Suprapubic skin (tissue), 4 donors: Measurements from ENCODE around the gene MGAT4B. TPM values are rescaled to one million over a fixed set of nuclear protein-coding genes. Genes with fewer than 3 reads are reported as not detected.

Experiments
- DNase-seq, 2 donors: peaks; one replicate each; pipeline ENCODE4 v3.0.0-alpha.2; 2019; ENCODE audit warnings: low spot score in 2 of 2
- H3K27ac ChIP-seq: fragments of 200-600 bp; sonication (generic); one replicate; pipeline ENCODE4 v1.5.1; 2019
- H3K27me3 ChIP-seq: fragments of 200-600 bp; sonication (generic); one replicate; pipeline ENCODE4 v1.5.1; 2019
- H3K36me3 ChIP-seq: fragments of 200-600 bp; sonication (generic); one replicate; pipeline ENCODE4 v1.5.1; 2019
- H3K4me1 ChIP-seq: fragments of 200-600 bp; sonication (generic); one replicate; pipeline ENCODE4 v1.5.1; 2019
- H3K4me3 ChIP-seq: fragments of 200-600 bp; sonication (generic); one replicate; pipeline ENCODE4 v1.5.1; 2019; ENCODE audit warnings: mild to moderate bottlenecking
- H3K9me3 ChIP-seq: fragments of 200-600 bp; sonication (generic); one replicate; pipeline ENCODE4 v1.5.1; 2019
- EP300 ChIP-seq: sonication (generic); formaldehyde crosslinking; IDR thresholded peaks from one replicate; pipeline ENCODE4 v1.6.1; 2017; ENCODE audit warnings: antibody characterized with exemption
- POLR2A ChIP-seq, 2 donors: fragments of 450-650 bp; IDR thresholded peaks; one replicate each; pipeline ENCODE4 v1.6.1; 2017; ENCODE audit warnings: antibody characterized with exemption in 2 of 2, mild to moderate bottlenecking in 2 of 2, moderate library complexity in 2 of 2
- POLR2AphosphoS5 ChIP-seq, 3 donors: sonication (generic); formaldehyde crosslinking; IDR thresholded peaks; one replicate each; pipeline ENCODE4 v1.6.1; 2017; ENCODE audit warnings: antibody characterized with exemption in 3 of 3
- WGBS: methylation state at CpG from one replicate; pipeline ENCODE4 v1.1.5; 2018; 5-methylcytosine and 5-hydroxymethylcytosine counted together
- total RNA-seq, 4 donors: library from RNA; depleted of rRNA; stranded (reverse); fragments of >200 nt; gene quantifications; one replicate each; pipeline ENCODE4 v1.1.0, GENCODE V29; 2016
- TF ChIP-seq, protein P1 (sequence below), 2 donors: fragments of 200-600 bp in 1 of 2; fragments of 450-650 bp in 1 of 2; sonication (generic) in 1 of 2; IDR thresholded peaks; one replicate each; pipeline ENCODE4 v1.5.1; 2016 to 2019; ENCODE audit warnings: antibody characterized with exemption in 2 of 2, mild to moderate bottlenecking in 1 of 2, moderate library complexity in 1 of 2

The MGAT4B gene
- total RNA-seq, 4 donors from 2014 or later, result 74.5 to 142 (median 97.4) TPM

- peaks cover 47% of the 10 kb centered on the region for H3K4me1 ChIP-seq
- TF ChIP-seq EP300, result no peak
- no peak for TF ChIP-seq POLR2A (IDR thresholded peaks at IDR 0.05)
- TF ChIP-seq, protein P1, sequence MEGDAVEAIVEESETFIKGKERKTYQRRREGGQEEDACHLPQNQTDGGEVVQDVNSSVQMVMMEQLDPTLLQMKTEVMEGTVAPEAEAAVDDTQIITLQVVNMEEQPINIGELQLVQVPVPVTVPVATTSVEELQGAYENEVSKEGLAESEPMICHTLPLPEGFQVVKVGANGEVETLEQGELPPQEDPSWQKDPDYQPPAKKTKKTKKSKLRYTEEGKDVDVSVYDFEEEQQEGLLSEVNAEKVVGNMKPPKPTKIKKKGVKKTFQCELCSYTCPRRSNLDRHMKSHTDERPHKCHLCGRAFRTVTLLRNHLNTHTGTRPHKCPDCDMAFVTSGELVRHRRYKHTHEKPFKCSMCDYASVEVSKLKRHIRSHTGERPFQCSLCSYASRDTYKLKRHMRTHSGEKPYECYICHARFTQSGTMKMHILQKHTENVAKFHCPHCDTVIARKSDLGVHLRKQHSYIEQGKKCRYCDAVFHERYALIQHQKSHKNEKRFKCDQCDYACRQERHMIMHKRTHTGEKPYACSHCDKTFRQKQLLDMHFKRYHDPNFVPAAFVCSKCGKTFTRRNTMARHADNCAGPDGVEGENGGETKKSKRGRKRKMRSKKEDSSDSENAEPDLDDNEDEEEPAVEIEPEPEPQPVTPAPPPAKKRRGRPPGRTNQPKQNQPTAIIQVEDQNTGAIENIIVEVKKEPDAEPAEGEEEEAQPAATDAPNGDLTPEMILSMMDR (IDR thresholded peaks at IDR 0.05), result no peak
- TF ChIP-seq POLR2AphosphoS5 (IDR thresholded peaks at IDR 0.05), result no peak
- no peaks in the 10 kb centered on the region for H3K27me3 ChIP-seq
- H3K36me3 ChIP-seq, result peaks cover 4% of the 10 kb centered on the region
- no peaks in the 10 kb centered on the region for H3K9me3 ChIP-seq
- DNase-seq, result no peak
- H3K4me3 ChIP-seq, result peak overlapping the region; percentile 53
- WGBS, result 76% methylated on average over 8 of the region's 8 CpGs
- peak overlapping the region; percentile 14 for H3K27ac ChIP-seq
Measured at GRCh38 chr5:179817470-179817840, 10.8 kb upstream of the MGAT4B start.

DNA sequence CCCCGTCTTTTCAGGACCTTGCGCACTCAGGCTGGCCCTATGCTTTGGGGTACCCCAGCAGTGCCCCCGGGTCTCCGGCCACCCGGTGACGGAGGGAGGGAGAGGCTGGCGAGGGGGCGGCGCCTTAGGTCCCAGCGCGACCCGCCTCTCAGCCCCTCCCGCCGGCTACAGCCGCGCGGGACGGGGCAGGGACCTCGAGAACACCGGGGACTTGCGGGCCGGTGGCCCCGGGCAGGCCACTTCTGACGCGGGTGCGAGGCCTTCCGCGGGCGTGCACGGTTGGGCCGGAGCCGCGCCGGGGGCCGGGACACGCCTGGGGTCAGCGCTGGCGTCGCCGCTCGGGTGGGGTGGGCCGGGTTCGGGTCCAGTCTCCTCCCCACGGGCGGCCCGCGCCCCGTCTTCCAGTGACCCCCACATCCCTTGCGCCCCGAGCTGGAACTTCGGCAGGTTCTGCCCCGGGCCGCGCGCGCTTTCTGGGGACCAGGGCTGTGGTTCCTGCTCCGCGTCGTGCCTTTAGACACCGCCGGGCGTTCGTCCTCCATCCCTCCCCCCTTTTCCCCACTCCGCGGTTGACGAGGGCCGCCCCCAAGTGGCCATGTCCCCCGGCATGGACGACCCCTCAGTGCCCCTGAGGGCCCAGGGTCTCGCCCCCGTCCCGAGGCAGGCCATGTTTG lies 10.3 kb upstream of the MGAT4B start:
- Histone ChIP-seq H3K4me3 (peak overlapping the region; percentile 53), H3K27ac (peak overlapping the region; percentile 14), H3K9me3 (no peaks in the 10 kb centered on the region), H3K36me3 (peaks cover 4% of the 10 kb centered on the region), H3K4me1 (peaks cover 42% of the 10 kb centered on the region), H3K27me3 (no peaks in the 10 kb centered on the region)
- peak in 1 of 2 donors; percentile 75 for DNase-seq
- TF ChIP-seq EP300 (no peak), POLR2AphosphoS5 (IDR thresholded peaks at IDR 0.05) (no peak), POLR2A (IDR thresholded peaks at IDR 0.05) (no peak)
- TF ChIP-seq, protein P1 (IDR thresholded peaks at IDR 0.05), result no peak
- WGBS, result 2% methylated on average over 9 of the region's 72 CpGs

GRCh38 chr5:179816401-179816795 lies 9.7 kb upstream of the MGAT4B start:
- H3K9me3 ChIP-seq, result no peaks in the 10 kb centered on the region
- DNase-seq, result peak in 1 of 2 donors; percentile 68
- H3K4me1 ChIP-seq, result peaks cover 41% of the 10 kb centered on the region
- 58% methylated on average over 22 of the region's 23 CpGs for WGBS
- peaks cover 4% of the 10 kb centered on the region for H3K36me3 ChIP-seq
- H3K4me3 ChIP-seq, result peak overlapping the region; percentile 53
- H3K27me3 ChIP-seq, result no peaks in the 10 kb centered on the region
- no peak overlapping the region for H3K27ac ChIP-seq
- TF ChIP-seq POLR2AphosphoS5 (IDR thresholded peaks at IDR 0.05), result no peak
- no peak for TF ChIP-seq EP300
- no peak for TF ChIP-seq POLR2A (IDR thresholded peaks at IDR 0.05)
- TF ChIP-seq, protein P1 (IDR thresholded peaks at IDR 0.05), result no peak

- Histone ChIP-seq H3K4me1 (peaks cover 41% of the 10 kb centered on the region), H3K4me3 (no peak overlapping the region), H3K9me3 (no peaks in the 10 kb centered on the region), H3K27me3 (no peaks in the 10 kb centered on the region), H3K36me3 (peaks cover 4% of the 10 kb centered on the region), H3K27ac (no peak overlapping the region)
- WGBS, result 95% methylated on average over 20 of the region's 21 CpGs
- TF ChIP-seq, protein P1 (IDR thresholded peaks at IDR 0.05), result no peak
- TF ChIP-seq POLR2AphosphoS5 (IDR thresholded peaks at IDR 0.05), result no peak
- TF ChIP-seq POLR2A (IDR thresholded peaks at IDR 0.05), result no peak
- no peak for DNase-seq
Measured at GRCh38 chr5:179815491-179816249, 9.0 kb upstream of the MGAT4B start.

GRCh38 chr5:179814090-179814489 lies 7.4 kb upstream of the MGAT4B start:
- Histone ChIP-seq H3K27ac (no peak overlapping the region), H3K9me3 (no peaks in the 10 kb centered on the region), H3K4me1 (peaks cover 26% of the 10 kb centered on the region), H3K4me3 (no peak overlapping the region), H3K36me3 (peaks cover 4% of the 10 kb centered on the region), H3K27me3 (no peaks in the 10 kb centered on the region)
- no peak for DNase-seq
- TF ChIP-seq EP300 (no peak), POLR2AphosphoS5 (IDR thresholded peaks at IDR 0.05) (no peak), POLR2A (IDR thresholded peaks at IDR 0.05) (no peak)
- TF ChIP-seq, protein P1 (IDR thresholded peaks at IDR 0.05), result no peak
- 83% methylated on average over 3 of the region's 3 CpGs for WGBS
